Prostate gland (tissue), 2 donors: ENCODE results near the gene TRAF3.

Experiments used
- CTCF ChIP-seq, 4 experiments: fragments of 200-600 bp in 2 of 4; fragments of 450-650 bp in 2 of 4; sonication (generic) in 2 of 4; IDR thresholded peaks; 1 replicate in 3 of 4; 2 replicates in 1 of 4; pipeline ENCODE4 v1.5.1; 2016 to 2019; ENCODE audit warnings: antibody characterized with exemption in 4 of 4, mild to moderate bottlenecking in 2 of 4, moderate library complexity in 2 of 4
- POLR2A ChIP-seq: fragments of 450-650 bp; IDR thresholded peaks from one replicate; pipeline ENCODE4 v1.6.1; 2016; ENCODE audit warnings: antibody characterized with exemption, mild to moderate bottlenecking
- POLR2AphosphoS5 ChIP-seq: sonication (generic); formaldehyde crosslinking; IDR thresholded peaks from one replicate; pipeline ENCODE4 v1.6.1; 2017; ENCODE audit warnings: antibody characterized with exemption

GRCh38 chr14:102935756-102936155 lies 158.5 kb downstream of the TRAF3 start:
- no peak for TF ChIP-seq CTCF (IDR thresholded peaks at IDR 0.05)
- no peak for TF ChIP-seq POLR2A
- TF ChIP-seq POLR2AphosphoS5 = no peak
